GM18505 (cell line): ENCODE measurements around the gene ZCCHC8.
"Not testable (repeated sequence)": the region's sequence is repeated elsewhere in the genome, so short reads cannot be mapped to it uniquely, and the experiment has no call there.

ENCODE experiments used
- ATAC-seq: cut with Tn5 transposase; IDR thresholded peaks from one replicate; pipeline ENCODE4 v1.9.1; 2021; ENCODE audit not compliant: unreplicated experiment
- POLR2A ChIP-seq: IDR thresholded peaks from 4 replicates; pipeline ENCODE4 v1.6.1; 2011; ENCODE audit warnings: borderline replicate concordance; ENCODE audit not compliant: insufficient read depth, insufficient read length; ENCODE audit errors: extremely low read depth

The ZCCHC8 gene

GRCh38 chr12:122474324-122474716 is 26.4 kb downstream of the ZCCHC8 start:
- TF ChIP-seq POLR2A, result no peak
- ATAC-seq, result no peak

- no peak for ATAC-seq
- no peak for TF ChIP-seq POLR2A
Observed at GRCh38 chr12:122473543-122474323, 27.0 kb downstream of the ZCCHC8 start.

GRCh38 chr12:122471324-122472226 is 29.2 kb downstream of the ZCCHC8 start:
- ATAC-seq, result no peak
- no peak for TF ChIP-seq POLR2A

GRCh38 chr12:122470576-122470975 is 30.2 kb downstream of the ZCCHC8 start:
- ATAC-seq, result not testable (repeated sequence)

- ATAC-seq, result not testable (repeated sequence)
Observed at GRCh38 chr12:122469856-122470255, 30.9 kb downstream of the ZCCHC8 start.

- no peak for TF ChIP-seq POLR2A
- ATAC-seq, result no peak
Observed at GRCh38 chr12:122467983-122468382, 32.7 kb downstream of the ZCCHC8 start.

GRCh38 chr12:122464317-122465042 is 36.3 kb downstream of the ZCCHC8 start:
- not testable (repeated sequence) for ATAC-seq

- no peak for ATAC-seq
- TF ChIP-seq POLR2A, result no peak
Observed at GRCh38 chr12:122460641-122461040, 40.1 kb downstream of the ZCCHC8 start.

GRCh38 chr12:122460061-122460460 is 40.7 kb downstream of the ZCCHC8 start:
- no peak for ATAC-seq

GRCh38 chr12:122459211-122459610 is 41.5 kb downstream of the ZCCHC8 start:
- TF ChIP-seq POLR2A, result no peak

More at GRCh38 chr12:122460061-122460460, 40.7 kb downstream of the ZCCHC8 start:
- no peak for TF ChIP-seq POLR2A

GRCh38 chr12:122458105-122459035 is 42.4 kb downstream of the ZCCHC8 start:
- no peak for TF ChIP-seq POLR2A
- no peak for ATAC-seq

More at GRCh38 chr12:122459211-122459610, 41.5 kb downstream of the ZCCHC8 start:
- ATAC-seq, result no peak

GRCh38 chr12:122457627-122458026 is 43.1 kb downstream of the ZCCHC8 start:
- no peak for TF ChIP-seq POLR2A
- no peak for ATAC-seq
